NCI-H2107 treated with DMSO at 0.1 percent for 48 hours (cell line): ENCODE data around the gene XPNPEP2.
A peak's percentile ranks its signal among the peaks of the same experiment; 100 is the strongest.

ENCODE experiments used
- DNase-seq: peaks from one replicate; lab custom pipeline; 2025; ENCODE audit not compliant: unreplicated experiment; lab: John Stamatoyannopoulos, UW

Gene XPNPEP2

GRCh38 chrX:129738466-129739308, at the start of gene XPNPEP2:
Gene XPNPEP2, plus strand, starts transcription at chrX:129738979. Its CDS starts 235 bp downstream, at chrX:129739214.
- DNase-seq, result no peak

- no peak for DNase-seq
Observed at GRCh38 chrX:129689796-129690195, 49.0 kb upstream of the XPNPEP2 start.

- no peak for DNase-seq
Observed at GRCh38 chrX:129690435-129690834, 48.3 kb upstream of the XPNPEP2 start.

- no peak for DNase-seq
Observed at GRCh38 chrX:129693354-129693753, 45.4 kb upstream of the XPNPEP2 start.

- no peak for DNase-seq
Observed at GRCh38 chrX:129694805-129695204, 44.0 kb upstream of the XPNPEP2 start.

- DNase-seq, result no peak
Observed at GRCh38 chrX:129695535-129695934, 43.2 kb upstream of the XPNPEP2 start.

- no peak for DNase-seq
Observed at GRCh38 chrX:129695937-129696336, 42.8 kb upstream of the XPNPEP2 start.

- no peak for DNase-seq
Observed at GRCh38 chrX:129696463-129697155, 42.2 kb upstream of the XPNPEP2 start.

- DNase-seq, result no peak
Observed at GRCh38 chrX:129697204-129697829, 41.5 kb upstream of the XPNPEP2 start.

- DNase-seq, result no peak
Observed at GRCh38 chrX:129698150-129698549, 40.6 kb upstream of the XPNPEP2 start.

GRCh38 chrX:129700536-129700935, 38.2 kb upstream of the XPNPEP2 start:
- no peak for DNase-seq

GRCh38 chrX:129701624-129702069, 37.1 kb upstream of the XPNPEP2 start:
- DNase-seq, result no peak

- DNase-seq, result no peak
Observed at GRCh38 chrX:129704491-129704890, 34.3 kb upstream of the XPNPEP2 start.

GRCh38 chrX:129705377-129705925, 33.3 kb upstream of the XPNPEP2 start:
- no peak for DNase-seq

GRCh38 chrX:129705988-129706387, 32.8 kb upstream of the XPNPEP2 start:
- no peak for DNase-seq

GRCh38 chrX:129706400-129707072, 32.2 kb upstream of the XPNPEP2 start:
- peak; percentile 29 for DNase-seq

- DNase-seq, result no peak
Observed at GRCh38 chrX:129714581-129714980, 24.2 kb upstream of the XPNPEP2 start.

GRCh38 chrX:129716507-129716906, 22.3 kb upstream of the XPNPEP2 start:
- no peak for DNase-seq

GRCh38 chrX:129717892-129718291, 20.9 kb upstream of the XPNPEP2 start:
- no peak for DNase-seq

GRCh38 chrX:129718676-129719075, 20.1 kb upstream of the XPNPEP2 start:
- DNase-seq, result no peak

GRCh38 chrX:129719268-129719667, 19.5 kb upstream of the XPNPEP2 start:
- no peak for DNase-seq
